GM19035 (cell line): Measurements from ENCODE around the gene SATB2.

Source experiments
- ATAC-seq: cut with Tn5 transposase; IDR thresholded peaks from one replicate; pipeline ENCODE4 v1.9.1; 2021; ENCODE audit not compliant: unreplicated experiment

Gene SATB2

GRCh38 chr2:199465988-199466691 lies 8.4 kb upstream of the SATB2 start:
- no peak for ATAC-seq

DNA sequence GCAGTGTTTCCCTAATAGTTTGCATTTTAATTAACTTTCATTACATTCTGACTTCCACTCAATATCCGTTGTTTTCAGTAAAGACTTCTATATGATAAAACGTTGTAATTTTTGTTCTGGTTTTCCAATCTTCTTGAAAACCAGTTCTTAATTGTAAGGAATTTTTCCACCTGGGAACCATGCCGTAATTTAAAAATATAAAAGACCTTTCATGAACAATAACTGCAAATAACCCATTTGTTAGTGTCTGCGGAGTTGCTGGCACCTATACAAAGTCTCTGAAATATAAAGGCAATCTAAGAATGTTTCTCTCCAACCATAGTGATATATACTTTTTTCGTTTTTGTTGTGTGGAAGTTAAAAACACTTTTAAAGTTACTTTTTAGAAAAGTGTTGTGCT lies 7.7 kb upstream of the SATB2 start:
- ATAC-seq: no peak

DNA sequence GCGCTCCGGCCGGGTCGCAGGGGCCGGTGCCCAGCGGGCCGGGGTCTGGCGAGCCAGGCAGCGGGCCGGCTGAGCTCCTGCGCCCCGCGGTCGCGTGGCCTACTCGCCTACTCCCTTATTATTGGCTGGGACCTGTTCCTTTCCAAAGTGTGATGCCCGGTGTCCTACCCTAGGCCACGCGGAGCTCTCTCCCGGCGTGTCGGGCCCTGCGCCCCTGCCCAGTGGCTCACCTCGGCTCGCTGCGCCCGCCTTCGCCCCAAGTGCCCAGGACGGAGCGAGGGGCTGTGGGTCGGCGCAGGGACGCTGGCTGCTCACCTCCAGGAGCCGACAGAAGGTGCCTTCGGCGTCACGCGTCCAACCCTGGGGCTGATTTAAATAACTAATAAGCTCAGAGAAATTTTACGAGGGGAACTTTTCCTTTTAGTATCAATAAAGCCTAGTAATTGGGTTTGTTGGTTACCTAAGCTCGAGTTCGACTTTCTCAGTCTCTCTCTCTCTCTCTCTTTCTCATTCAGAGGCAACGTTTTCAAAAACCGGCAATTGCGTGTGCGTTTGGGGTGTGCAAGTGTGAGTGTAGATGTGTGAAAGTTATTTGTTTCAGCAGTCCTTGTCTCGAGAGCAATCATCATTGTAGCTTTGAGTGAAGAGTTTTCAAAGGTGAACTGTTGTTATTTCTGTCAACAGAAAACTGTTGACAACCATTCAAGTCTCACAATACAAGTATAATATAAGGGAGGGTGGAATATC lies 7.0 kb upstream of the SATB2 start:
- ATAC-seq: no peak

GRCh38 chr2:199463708-199464605 lies 6.2 kb upstream of the SATB2 start:
- ATAC-seq: no peak

GRCh38 chr2:199462956-199463692 lies 5.4 kb upstream of the SATB2 start:
- no peak for ATAC-seq

DNA sequence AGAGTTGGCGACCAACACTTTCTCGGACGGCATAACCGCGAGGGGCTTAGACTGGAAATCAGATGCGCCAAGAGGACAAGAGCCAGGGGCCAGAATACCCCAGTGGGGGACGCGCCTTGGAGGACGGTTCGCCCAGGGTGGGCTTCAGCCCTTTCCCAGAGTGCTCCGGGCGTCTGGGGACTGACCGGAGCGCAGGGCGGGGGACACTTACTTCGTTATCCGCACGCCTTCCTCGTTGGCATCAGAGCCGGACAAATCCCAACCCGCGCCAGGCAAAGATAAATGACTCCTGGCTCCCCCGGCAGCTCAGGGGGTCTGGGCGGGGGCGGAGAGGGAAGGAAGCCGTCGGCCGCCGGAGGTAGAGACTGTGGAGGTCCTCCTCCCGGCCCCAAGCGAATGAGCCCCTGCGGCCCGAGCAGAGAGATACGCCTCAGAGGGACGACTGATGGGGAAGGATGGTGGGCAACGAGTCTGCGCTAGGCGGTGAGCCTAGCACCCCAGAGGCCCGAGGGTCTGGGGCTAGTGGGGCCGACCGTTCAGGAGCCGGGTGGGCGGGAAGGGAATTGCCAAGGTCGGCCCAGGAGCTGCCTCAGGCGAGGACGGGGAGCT lies 4.7 kb upstream of the SATB2 start:
- ATAC-seq: no peak

GRCh38 chr2:199461711-199462346 lies 4.1 kb upstream of the SATB2 start:
- no peak for ATAC-seq

DNA sequence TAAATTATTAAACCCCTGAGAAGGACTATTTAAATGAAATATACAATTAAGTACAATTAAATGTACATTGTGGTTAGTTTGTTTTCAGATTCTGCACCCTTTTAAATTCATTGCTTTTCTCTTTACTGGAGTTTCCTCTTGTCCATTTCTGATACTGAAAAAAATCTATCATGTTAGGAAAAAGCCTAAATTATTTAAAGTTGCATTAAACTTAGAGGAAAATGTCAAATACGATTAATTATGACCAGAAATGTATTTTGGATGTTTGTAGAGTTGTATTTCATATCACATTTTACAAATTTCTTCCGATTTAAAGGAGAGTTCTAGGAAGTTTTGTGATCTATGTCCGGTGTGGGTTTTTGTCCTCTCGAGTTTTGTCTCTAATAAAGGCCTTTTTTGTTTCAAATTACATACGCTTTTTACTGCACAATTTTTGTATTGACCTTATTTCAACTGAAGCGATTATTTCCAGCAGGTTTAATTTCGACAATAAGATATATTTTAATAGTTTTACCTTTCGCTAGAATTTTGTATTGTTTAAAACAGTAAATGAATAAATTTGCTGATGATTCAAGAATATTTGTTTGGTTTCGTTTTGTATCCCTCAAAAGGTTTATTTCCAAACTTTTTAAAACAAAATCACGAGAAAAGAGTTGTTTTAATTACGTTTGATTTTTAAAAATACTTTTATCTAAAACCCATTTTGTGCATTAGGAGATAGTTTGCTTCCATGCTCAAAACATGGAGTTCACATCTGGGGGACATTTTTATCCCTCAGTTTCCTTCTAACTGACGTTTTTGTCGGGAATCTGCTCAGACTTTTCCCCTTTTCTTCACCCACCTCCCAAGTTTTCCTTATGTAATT lies 3.3 kb upstream of the SATB2 start:
- ATAC-seq: no peak

DNA sequence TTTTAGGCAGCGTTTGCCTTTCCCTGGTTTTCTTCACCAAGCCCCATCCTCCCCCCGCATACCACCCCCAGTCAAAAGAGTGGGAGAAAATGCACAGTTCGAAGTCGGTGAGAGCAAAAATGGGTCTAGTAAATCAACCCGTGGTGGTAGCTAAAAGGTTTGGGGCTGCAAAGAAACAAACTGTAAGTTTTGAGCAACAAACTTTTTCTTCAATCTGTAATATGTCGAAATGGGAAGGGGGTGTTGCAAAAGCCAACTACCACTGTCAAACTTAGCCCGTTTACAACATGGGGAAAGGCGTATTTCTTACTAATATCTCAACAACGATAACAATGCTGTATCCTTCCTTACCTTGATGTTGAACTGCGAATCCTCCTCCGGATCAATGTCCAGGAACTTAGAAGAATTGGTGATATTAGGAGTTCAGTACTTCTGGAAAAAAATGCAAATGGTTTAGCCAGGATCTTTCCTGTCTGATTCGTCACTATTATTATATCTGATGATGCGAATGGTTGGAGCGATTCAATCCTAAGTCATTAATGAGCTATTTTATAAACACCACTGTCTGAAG lies 2.4 kb upstream of the SATB2 start:
- no peak for ATAC-seq

DNA sequence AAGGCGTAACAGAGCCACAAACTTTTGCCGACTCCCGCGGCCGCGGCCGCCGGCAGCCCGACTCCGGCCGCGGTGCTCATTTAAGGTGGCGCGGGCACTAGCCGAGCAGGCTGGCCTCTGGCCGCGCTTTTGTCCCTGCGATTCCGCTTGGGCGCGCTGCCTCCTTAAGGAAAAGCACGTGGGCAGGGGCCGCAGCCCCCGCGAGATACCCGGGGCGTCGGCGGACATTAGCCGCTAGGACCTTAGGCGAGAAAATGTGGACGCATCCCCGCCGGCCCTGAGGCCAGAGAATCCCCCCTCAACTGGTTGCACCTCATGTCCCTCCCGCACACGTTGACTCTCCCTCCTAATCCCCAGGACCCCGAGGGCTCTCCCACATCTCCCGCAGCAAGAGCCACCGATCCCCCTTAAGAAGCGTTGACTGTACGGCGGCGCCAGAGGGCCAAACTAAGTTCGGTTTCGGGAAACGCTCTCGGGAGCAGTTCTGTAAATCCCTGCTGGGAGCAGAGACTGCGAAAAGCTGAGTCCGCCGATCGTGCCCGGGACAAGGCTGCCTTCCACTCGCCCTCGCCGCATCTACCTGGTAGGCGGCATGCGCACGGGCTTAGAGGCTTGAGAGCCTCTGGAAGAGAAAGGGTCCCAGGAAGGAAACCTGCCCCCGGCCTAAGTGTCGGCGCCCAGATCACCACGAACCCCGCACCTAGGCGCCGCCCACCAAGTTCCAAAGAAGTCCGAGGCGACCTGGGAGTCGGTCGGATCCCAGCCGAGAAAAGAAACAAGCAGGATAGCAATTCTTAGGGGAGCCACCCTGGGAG lies 1.8 kb upstream of the SATB2 start:
- ATAC-seq: peak; percentile 46

DNA sequence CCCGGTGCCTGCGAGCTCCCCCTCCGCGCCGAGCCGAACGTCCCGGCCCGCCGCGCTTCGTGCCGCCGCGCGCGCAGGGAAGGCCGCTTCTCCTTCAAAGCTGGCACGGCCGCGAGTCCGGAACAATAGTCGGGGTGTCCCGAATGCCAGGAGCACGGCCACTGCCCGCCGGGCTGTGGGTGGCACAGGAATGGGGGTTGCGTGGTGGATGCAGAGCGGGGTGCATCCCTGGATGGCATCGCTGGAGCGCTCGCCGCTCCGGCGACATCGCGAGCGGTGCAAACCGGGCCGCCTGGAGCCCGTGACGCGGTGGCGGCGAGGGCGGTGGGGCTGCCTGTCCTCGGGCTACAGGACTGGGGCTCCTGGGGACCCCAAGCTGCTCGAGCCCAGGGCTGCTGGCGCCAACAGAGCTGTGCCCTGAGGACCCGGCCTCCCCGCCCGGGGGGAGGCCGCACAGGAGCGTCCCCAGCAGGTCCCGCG lies 1.1 kb upstream of the SATB2 start:
- ATAC-seq: peak; percentile 33

DNA sequence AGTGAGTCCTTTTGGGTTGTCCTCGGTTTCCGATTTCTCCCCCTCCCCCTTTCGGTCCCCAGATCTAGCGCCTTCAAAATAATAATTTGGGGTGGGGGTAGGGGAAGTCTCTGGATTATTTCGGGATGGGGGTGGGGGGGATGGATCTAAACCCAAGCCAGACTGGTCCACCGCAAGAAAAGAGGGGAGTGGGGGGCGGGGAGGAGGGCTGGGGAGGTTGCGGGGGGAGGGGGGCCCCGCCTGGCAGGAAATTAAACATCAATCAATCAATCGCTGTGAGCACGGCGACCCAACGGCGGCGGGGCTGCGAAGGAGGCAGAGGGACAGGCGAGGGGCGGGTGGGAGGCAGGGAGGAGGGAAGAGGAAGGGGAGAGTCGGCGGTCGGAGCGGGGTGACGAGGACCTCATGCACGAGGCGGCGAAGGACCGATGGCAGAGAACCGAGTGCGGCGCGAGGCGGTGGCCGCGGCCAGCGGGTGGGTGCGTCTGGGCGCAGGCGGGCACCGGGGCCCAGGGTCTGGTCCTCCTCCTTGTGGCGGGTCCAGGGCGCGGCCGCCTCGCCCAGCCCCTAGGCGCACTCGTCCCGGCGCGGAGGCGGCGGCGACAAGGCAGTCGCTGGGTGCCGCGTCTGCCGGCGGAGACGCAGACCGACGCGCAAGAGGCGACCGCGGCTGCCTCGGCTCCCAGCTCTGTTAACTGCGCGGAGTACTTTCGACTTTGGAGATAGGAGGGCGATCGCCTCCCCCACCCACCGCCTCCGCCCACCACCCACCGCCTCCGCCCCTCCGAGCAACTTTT lies 468 bp upstream of the SATB2 start:
- ATAC-seq: peak; percentile 40

DNA sequence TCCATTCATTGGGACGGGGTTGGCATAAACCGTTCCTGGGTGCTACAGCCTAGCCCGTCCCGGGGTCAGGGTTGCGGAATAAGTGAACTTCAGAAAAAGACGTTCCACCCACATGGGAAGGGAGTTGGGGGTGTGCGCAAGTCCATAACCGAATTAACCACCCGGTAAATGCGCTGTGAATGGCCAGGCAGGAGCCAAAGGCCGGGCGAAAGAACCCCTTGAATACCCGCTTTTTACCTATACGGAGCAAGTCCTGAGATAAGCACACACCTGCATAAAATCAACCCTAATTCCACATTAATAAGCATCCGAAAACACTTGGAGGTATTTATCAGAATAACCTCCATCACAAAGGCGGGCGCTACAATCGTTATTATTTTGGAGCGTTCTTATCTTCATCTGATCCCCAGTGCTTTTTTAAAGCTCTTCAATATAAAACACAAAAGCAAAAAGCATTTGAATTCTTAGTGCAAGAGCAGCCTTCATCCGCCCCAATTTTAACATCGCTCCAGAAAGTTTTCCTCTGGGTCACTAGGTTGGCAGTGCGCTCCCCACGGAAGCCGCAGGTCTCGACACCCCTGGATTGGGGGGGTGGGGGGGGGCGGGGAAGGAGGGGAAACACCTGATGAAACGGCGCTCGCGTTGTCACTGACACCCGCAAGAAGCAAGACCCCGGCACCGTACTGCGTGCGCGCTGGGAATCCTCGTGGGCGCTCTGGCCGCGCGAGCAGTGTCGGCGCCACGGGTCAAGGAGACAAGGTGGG lies 1.2 kb downstream of the SATB2 start:
- ATAC-seq: no peak

GRCh38 chr2:199455545-199456382 lies 2.0 kb downstream of the SATB2 start:
- ATAC-seq: no peak

DNA sequence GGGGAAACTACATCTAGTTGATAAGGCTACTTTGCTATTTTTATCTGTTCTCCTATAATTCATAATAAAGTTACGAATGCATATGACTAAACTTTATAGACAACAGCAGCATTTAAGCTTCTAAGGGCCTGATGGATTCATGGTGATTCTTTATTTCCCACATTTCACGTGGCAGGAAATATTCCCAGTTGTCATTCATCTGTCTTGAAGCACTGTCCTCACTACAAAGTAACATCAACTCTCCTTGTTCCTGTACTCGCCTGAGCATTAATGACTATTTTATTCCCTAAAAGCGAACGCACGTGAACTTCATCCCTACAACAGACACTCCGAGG lies 2.6 kb downstream of the SATB2 start:
- no peak for ATAC-seq

- ATAC-seq: no peak
Observed at GRCh38 chr2:199452991-199453379, 4.8 kb downstream of the SATB2 start.
